Keratinocyte (primary cell): ENCODE measurements around the gene TRIM38.

ENCODE experiments used
- CTCF ChIP-seq, 3 experiments: IDR thresholded peaks in 1 of 3; conservative IDR thresholded peaks in 1 of 3; optimal IDR thresholded peaks in 1 of 3; 2 replicates in 2 of 3; 3 replicates in 1 of 3; pipeline versions ENCODE3 to v1.5.1; 2011; ENCODE audit warnings: low read length in 3 of 3, mild to moderate bottlenecking in 3 of 3, moderate library complexity in 2 of 3, control low read depth in 1 of 3, inconsistent platforms in 1 of 3; ENCODE audit not compliant: insufficient read depth in 2 of 3; ENCODE audit errors: extremely low read depth in 1 of 3
- EZH2 ChIP-seq: IDR thresholded peaks from one replicate; pipeline ENCODE4 v1.6.1; 2012; ENCODE audit warnings: inconsistent platforms, mild to moderate bottlenecking, low read length, moderate library complexity

- TF ChIP-seq CTCF (optimal IDR thresholded peaks at IDR 0.05 in 1 of 3, IDR thresholded peaks at IDR 0.05 in 1 of 3, conservative IDR thresholded peaks at IDR 0.05 in 1 of 3; ENCODE audit: extremely low read depth in 1 of 3, insufficient read depth in 2 of 3, low read length in 3 of 3) (no peak), EZH2 (no peak)
These were observed 45.9 kb downstream of the TRIM38 start for GRCh38 chr6:26008470-26008869.
